Progenitor cell of endocrine pancreas (in vitro differentiated cells): ENCODE results near the gene ADORA3. TPM values are rescaled to one million over a fixed set of nuclear protein-coding genes. Genes with fewer than 3 reads are reported as not detected.

Source experiments
- DNase-seq: peaks from one replicate; pipeline ENCODE4 v3.0.0; 2021; ENCODE audit warnings: low spot score; ENCODE audit not compliant: unreplicated experiment
- H3K27ac Mint-ChIP-seq: 2 replicates; pipeline ENCODE4 v1.8.0; 2021; ENCODE audit warnings: mild to moderate bottlenecking, moderate library complexity, mixed read lengths
- H3K27me3 Mint-ChIP-seq: 2 replicates; pipeline ENCODE4 v1.8.0; 2021; ENCODE audit warnings: mixed read lengths
- H3K36me3 Mint-ChIP-seq: 2 replicates; pipeline ENCODE4 v1.8.0; 2022; ENCODE audit warnings: mixed read lengths; ENCODE audit not compliant: insufficient read depth
- H3K4me1 Mint-ChIP-seq: 2 replicates; pipeline ENCODE4 v1.8.0; 2021; ENCODE audit warnings: low read depth, mixed read lengths
- H3K4me3 Mint-ChIP-seq: 2 replicates; pipeline ENCODE4 v1.8.0; 2021; ENCODE audit warnings: low read depth, mild to moderate bottlenecking, moderate library complexity, mixed read lengths
- H3K9me3 Mint-ChIP-seq: 2 replicates; pipeline ENCODE4 v1.8.0; 2021; ENCODE audit warnings: low read depth, mixed read lengths
- total RNA-seq: library from RNA; stranded (reverse); gene quantifications from 2 replicates; pipeline ENCODE4 v1.2.1, GENCODE V29; 2021
- TF ChIP-seq, protein P1 (sequence below): fragments of 200-600 bp; sonication (generic); IDR thresholded peaks from one replicate; pipeline ENCODE4 v1.5.0; 2021; ENCODE audit warnings: antibody characterized with exemption, mild to moderate bottlenecking; ENCODE audit not compliant: unreplicated experiment

ADORA3 gene
- total RNA-seq, 1 donor from 2014 or later = not detected

- Mint-ChIP-seq H3K4me1 (no peaks in the 10 kb centered on the region), H3K27ac (no peak overlapping the region), H3K4me3 (no peak overlapping the region), H3K9me3 (no peaks in the 10 kb centered on the region), H3K27me3 (no peaks in the 10 kb centered on the region), H3K36me3 (peaks cover 4% of the 10 kb centered on the region)
- no peak for DNase-seq
- TF ChIP-seq, protein P1, sequence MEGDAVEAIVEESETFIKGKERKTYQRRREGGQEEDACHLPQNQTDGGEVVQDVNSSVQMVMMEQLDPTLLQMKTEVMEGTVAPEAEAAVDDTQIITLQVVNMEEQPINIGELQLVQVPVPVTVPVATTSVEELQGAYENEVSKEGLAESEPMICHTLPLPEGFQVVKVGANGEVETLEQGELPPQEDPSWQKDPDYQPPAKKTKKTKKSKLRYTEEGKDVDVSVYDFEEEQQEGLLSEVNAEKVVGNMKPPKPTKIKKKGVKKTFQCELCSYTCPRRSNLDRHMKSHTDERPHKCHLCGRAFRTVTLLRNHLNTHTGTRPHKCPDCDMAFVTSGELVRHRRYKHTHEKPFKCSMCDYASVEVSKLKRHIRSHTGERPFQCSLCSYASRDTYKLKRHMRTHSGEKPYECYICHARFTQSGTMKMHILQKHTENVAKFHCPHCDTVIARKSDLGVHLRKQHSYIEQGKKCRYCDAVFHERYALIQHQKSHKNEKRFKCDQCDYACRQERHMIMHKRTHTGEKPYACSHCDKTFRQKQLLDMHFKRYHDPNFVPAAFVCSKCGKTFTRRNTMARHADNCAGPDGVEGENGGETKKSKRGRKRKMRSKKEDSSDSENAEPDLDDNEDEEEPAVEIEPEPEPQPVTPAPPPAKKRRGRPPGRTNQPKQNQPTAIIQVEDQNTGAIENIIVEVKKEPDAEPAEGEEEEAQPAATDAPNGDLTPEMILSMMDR = no peak
These were observed 29.3 kb downstream of the ADORA3 start for GRCh38 chr1:111474106-111474505.

DNA sequence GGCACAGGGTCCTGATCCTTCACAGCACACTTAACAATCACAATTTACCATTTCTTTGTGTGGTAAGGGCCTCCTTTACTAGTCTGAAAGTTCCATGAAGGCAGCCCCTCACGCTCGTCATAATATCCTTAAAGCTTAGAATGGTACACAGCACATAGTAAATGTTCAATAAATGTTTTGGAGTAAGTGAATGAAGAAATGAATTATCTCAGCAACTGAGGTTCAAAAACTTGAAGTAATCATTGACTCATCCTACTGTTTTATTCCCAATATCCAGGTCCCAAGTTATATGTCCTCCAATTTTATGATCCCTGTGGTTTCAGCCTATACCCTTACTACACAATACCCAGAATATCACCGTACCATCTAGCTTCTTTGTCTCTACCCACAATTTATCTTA lies 31.9 kb downstream of the ADORA3 start:
- no peak overlapping the region for H3K4me3 Mint-ChIP-seq
- no peaks in the 10 kb centered on the region for H3K9me3 Mint-ChIP-seq
- no peak overlapping the region for H3K27ac Mint-ChIP-seq
- no peaks in the 10 kb centered on the region for H3K4me1 Mint-ChIP-seq
- peaks cover 4% of the 10 kb centered on the region for H3K36me3 Mint-ChIP-seq
- TF ChIP-seq, protein P1 = no peak
- DNase-seq = no peak
- H3K27me3 Mint-ChIP-seq = no peaks in the 10 kb centered on the region

- Mint-ChIP-seq H3K4me3 (no peak overlapping the region), H3K36me3 (peaks cover 4% of the 10 kb centered on the region), H3K27me3 (no peaks in the 10 kb centered on the region), H3K9me3 (no peaks in the 10 kb centered on the region), H3K4me1 (no peaks in the 10 kb centered on the region), H3K27ac (no peak overlapping the region)
- DNase-seq = no peak
- TF ChIP-seq, protein P1 = no peak
These were observed 32.4 kb downstream of the ADORA3 start for GRCh38 chr1:111471012-111471411.

DNA sequence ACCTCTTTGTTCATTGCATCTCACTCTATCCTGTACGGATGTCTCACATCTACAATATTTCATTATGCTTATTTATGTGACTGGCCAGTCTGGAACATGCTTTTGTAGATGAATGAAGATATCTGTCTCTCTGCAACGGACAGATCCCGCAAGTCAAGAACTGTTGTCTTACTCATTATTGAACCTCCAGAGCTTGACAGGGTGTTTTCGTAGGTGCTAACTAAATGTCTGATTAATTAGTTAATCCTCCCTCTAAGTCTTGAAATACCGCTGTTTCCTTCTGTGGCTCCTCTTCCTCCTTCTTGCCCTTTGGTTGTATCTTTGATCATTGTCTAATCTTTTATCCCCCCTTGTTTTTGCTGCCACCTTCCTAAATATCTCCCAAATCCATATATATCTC lies 32.8 kb downstream of the ADORA3 start:
- DNase-seq = no peak
- TF ChIP-seq, protein P1 = no peak
- Mint-ChIP-seq H3K4me3 (no peak overlapping the region), H3K27ac (no peak overlapping the region), H3K4me1 (no peaks in the 10 kb centered on the region), H3K36me3 (peaks cover 4% of the 10 kb centered on the region), H3K9me3 (no peaks in the 10 kb centered on the region), H3K27me3 (no peaks in the 10 kb centered on the region)

DNA sequence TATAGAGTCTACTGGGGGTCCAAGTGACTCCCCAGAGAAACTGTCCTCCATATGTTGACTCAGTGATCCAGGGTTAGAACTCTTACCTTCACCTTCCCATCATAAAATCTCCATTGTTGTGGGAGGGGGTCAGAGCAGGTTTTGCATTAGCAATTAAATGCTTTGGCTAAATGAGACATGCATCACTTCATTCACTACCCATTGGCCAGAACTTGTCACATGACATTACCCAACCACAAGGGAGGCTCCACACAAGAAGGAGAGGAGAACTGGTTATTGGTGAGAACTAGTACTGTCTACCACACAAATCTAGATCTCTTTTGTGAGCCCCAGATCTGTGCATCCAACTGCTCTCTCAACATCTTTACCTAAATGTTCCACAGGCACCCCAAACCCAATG lies 33.9 kb downstream of the ADORA3 start:
- no peak overlapping the region for H3K27ac Mint-ChIP-seq
- H3K27me3 Mint-ChIP-seq = no peaks in the 10 kb centered on the region
- TF ChIP-seq, protein P1 = no peak
- no peak overlapping the region for H3K4me3 Mint-ChIP-seq
- H3K4me1 Mint-ChIP-seq = no peaks in the 10 kb centered on the region
- no peak for DNase-seq
- H3K9me3 Mint-ChIP-seq = no peaks in the 10 kb centered on the region
- peaks cover 6% of the 10 kb centered on the region for H3K36me3 Mint-ChIP-seq
